DLD1 (cell line): Measurements from ENCODE around the gene TBX6.
"Not testable (repeated sequence)": the region's sequence is repeated elsewhere in the genome, so short reads cannot be mapped to it uniquely, and the experiment has no call there.

Source experiments
- in situ Hi-C: cut with HindIII; loops from 2 replicates; pipeline ENCODE4 v1.10.0; 2017; ENCODE audit warnings: low sequenced_read_pairs

TBX6 gene

DNA sequence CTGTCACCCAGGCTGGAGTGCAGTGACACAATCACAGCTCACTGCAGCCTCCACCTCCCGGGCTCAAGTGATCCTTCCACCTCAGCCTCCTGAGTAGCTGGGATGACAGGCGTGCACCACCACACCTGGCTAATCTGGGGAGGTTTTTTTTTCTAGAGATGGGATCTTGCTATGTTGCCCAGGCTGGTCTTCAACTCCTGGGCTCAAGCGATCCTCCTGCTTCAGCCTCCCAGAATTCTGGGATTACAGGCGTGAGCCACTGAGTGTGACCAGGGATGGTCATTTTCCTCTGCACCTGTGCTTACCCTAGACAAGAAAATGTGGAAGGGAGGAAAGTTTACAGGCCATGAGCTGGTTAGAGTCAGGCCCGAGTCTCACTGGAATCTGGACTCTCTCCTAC is 51.0 kb downstream of the TBX6 start:
- in situ Hi-C loops = not testable (repeated sequence)

DNA sequence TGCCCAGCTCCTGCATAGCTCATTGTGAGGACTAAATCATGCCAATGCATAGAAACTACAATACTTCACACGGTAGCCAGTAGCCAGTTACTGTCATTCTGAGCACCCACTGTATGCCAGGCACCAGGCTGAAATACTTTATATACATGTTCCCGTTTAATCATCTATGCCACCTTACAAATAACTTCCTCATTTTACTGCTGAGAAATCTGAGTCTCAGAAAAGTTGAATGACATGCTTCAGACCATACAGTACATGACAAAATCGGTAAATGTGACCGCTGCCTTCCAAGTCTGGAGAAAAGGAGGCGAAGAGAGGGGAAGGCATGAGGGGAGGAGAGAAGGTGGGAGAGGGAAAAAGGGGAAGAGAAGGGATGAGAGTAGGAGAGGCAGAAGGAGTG is 51.5 kb downstream of the TBX6 start:
- in situ Hi-C loops = no loop called here
